GM18517 (cell line): ENCODE data around the gene KRTAP10-6.
"Not testable (repeated sequence)": the region's sequence is repeated elsewhere in the genome, so short reads cannot be mapped to it uniquely, and the experiment has no call there.

ENCODE experiments used
- ATAC-seq: cut with Tn5 transposase; IDR thresholded peaks from one replicate; pipeline ENCODE4 v1.9.1; 2021; ENCODE audit warnings: mild to moderate bottlenecking, moderate library complexity; ENCODE audit not compliant: unreplicated experiment

Gene KRTAP10-6

GRCh38 chr21:44592446-44593311 is at the start of gene KRTAP10-6:
KRTAP10-6 (minus strand) TSS chr21:44592505; CDS start chr21:44592484, 21 bp downstream.
- ATAC-seq: no peak

GRCh38 chr21:44640761-44641160 is 48.5 kb upstream of the KRTAP10-6 start:
- ATAC-seq: no peak

- no peak for ATAC-seq
These were observed 47.0 kb upstream of the KRTAP10-6 start for GRCh38 chr21:44639331-44639655.

GRCh38 chr21:44638506-44639330 is 46.4 kb upstream of the KRTAP10-6 start:
- ATAC-seq: not testable (repeated sequence)

GRCh38 chr21:44637851-44638348 is 45.6 kb upstream of the KRTAP10-6 start:
- not testable (repeated sequence) for ATAC-seq

GRCh38 chr21:44637018-44637850 is 44.9 kb upstream of the KRTAP10-6 start, which contains the start of gene KRTAP10-10:
KRTAP10-10 (plus strand) TSS chr21:44637356; CDS start chr21:44637418, 62 bp downstream.
- no peak for ATAC-seq

- no peak for ATAC-seq
These were observed 44.1 kb upstream of the KRTAP10-6 start for GRCh38 chr21:44636209-44637017.

- ATAC-seq: no peak
These were observed 39.8 kb upstream of the KRTAP10-6 start for GRCh38 chr21:44632067-44632466.

- ATAC-seq: no peak
These were observed 38.1 kb upstream of the KRTAP10-6 start for GRCh38 chr21:44630440-44630839.

- ATAC-seq: no peak
These were observed 36.5 kb upstream of the KRTAP10-6 start for GRCh38 chr21:44628707-44629391.

- ATAC-seq: not testable (repeated sequence)
These were observed 35.5 kb upstream of the KRTAP10-6 start for GRCh38 chr21:44627831-44628233.

GRCh38 chr21:44627181-44627822 is 35.0 kb upstream of the KRTAP10-6 start:
- ATAC-seq: not testable (repeated sequence)

- ATAC-seq: no peak
These were observed 34.4 kb upstream of the KRTAP10-6 start, which contains the start of gene KRTAP10-9 for GRCh38 chr21:44626673-44627143. KRTAP10-9 (plus strand) TSS chr21:44627093; CDS start chr21:44627172, 79 bp downstream.

- ATAC-seq: no peak
These were observed 34.0 kb upstream of the KRTAP10-6 start for GRCh38 chr21:44626262-44626661.

- ATAC-seq: no peak
These were observed 33.5 kb upstream of the KRTAP10-6 start for GRCh38 chr21:44625756-44626155.

GRCh38 chr21:44623575-44623974 is 31.3 kb upstream of the KRTAP10-6 start:
- ATAC-seq: no peak

- ATAC-seq: no peak
These were observed 27.6 kb upstream of the KRTAP10-6 start for GRCh38 chr21:44619886-44620285.

GRCh38 chr21:44618909-44619308 is 26.6 kb upstream of the KRTAP10-6 start:
- no peak for ATAC-seq
